ENCODE results near the gene PDZD8.
A peak's percentile ranks its signal among the peaks of the same experiment; 100 is the strongest.

PDZD8 gene

DNA sequence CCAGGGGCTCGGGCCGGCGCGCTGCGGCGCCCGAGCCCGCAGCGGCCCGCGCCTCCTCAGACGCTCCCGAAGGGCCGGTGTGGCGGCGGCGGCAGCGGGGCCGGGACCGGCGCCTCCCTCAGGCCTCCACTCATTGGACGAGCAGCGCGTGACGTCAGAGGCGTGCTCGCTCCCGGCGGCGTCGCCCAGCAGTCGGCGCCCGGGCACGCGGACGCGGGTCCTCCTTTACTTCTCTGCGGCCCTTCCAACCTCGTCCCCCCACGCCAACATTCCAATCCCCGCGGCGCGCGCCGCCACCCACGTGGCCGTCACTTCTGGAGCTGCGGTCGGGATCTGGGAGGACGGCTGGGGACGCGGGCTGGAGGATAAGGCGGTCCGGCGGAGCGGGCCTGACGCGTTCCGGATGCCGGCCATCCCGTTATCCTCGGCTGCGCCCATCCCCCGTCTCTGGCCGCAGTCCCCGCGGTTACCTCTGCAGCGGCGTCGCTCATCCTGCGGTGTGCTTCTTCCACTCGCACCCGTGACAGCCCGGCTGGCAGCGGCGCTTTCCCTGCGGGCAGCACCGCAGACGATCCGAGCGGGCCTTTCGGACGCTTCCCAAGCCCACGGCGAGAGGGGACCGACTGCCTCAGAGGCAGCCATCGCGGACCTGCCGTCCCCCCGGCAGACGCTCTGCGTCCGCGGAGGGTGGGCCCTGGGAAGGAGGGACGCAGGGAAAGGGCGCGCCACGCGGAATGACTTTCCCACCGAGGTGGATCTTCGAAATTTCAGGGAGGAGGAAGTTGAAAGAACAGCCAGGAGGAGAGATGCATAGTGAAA, at the start of gene PDZD8:
PDZD8 (minus strand) TSS at position 81 of the 819 bp plus-strand sequence. CDS start 213 bp downstream, outside the sequence.
- H3K4me2 ChIP-seq (ENCODE audit: low read length): peak within 1 kb of the TSS; percentile 98
- peaks cover 17% of the 10 kb centered on the region; the same call in 1 of the 2 replicates for H3K36me3 ChIP-seq (ENCODE audit: control insufficient read depth, low read length)
- H3K27ac ChIP-seq (ENCODE audit: low read depth, low read length): peak within 1 kb of the TSS; percentile 24; the same call in 1 of the 2 replicates
- H4K20me1 ChIP-seq (ENCODE audit: control insufficient read depth, insufficient read depth, low read depth, low read length): peaks cover 24% of the 10 kb centered on the region
- peaks cover 25% of the 10 kb centered on the region for H3K4me1 ChIP-seq (ENCODE audit: control insufficient read depth, low read length)
- peaks cover 46% of the 10 kb centered on the region for H3K79me2 ChIP-seq (ENCODE audit: control insufficient read depth, low read length)
- no peak for TF ChIP-seq EZH2phosphoT487 (IDR thresholded peaks at IDR 0.05; ENCODE audit: borderline replicate concordance, low read length)
- TF ChIP-seq, protein P1, sequence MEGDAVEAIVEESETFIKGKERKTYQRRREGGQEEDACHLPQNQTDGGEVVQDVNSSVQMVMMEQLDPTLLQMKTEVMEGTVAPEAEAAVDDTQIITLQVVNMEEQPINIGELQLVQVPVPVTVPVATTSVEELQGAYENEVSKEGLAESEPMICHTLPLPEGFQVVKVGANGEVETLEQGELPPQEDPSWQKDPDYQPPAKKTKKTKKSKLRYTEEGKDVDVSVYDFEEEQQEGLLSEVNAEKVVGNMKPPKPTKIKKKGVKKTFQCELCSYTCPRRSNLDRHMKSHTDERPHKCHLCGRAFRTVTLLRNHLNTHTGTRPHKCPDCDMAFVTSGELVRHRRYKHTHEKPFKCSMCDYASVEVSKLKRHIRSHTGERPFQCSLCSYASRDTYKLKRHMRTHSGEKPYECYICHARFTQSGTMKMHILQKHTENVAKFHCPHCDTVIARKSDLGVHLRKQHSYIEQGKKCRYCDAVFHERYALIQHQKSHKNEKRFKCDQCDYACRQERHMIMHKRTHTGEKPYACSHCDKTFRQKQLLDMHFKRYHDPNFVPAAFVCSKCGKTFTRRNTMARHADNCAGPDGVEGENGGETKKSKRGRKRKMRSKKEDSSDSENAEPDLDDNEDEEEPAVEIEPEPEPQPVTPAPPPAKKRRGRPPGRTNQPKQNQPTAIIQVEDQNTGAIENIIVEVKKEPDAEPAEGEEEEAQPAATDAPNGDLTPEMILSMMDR (IDR thresholded peaks at IDR 0.05; ENCODE audit: low read depth, low read length, poor library complexity, severe bottlenecking): no peak
- no peaks in the 10 kb centered on the region for H3K9me3 ChIP-seq (ENCODE audit: control insufficient read depth, insufficient read depth, low read length)
- peaks cover 26% of the 10 kb centered on the region for H3K27me3 ChIP-seq (ENCODE audit: control insufficient read depth, low read length)
- H3F3A ChIP-seq (ENCODE audit: control insufficient read depth, insufficient read depth): no peaks in the 10 kb centered on the region
- H3K4me3 ChIP-seq (ENCODE audit: low read length): peak within 1 kb of the TSS; percentile 97
- H3K9me2 ChIP-seq (replicated peaks; ENCODE audit: control insufficient read depth, low read length): no peaks in the 10 kb centered on the region

DNA sequence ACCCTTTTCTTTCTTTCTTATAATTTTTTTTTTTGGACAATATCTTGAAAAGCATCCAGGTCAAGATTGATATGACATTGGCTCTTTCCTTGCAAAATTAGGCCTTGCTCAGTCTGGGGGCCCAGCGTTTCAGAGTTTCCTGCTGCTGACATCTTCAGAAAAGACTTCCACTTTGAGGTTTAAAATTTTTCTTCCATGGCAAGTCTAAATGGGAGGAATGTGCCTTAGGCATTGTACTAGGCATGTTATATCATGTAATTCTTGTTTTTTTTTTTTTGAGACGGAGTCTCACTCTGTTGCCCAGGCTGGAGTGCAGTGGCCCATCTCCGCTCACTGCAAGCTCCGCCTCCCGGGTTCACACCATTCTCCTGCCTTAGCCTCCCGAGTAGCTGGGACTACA, 48.9 kb upstream of the PDZD8 start:
- Histone ChIP-seq H3K4me1 (ENCODE audit: control insufficient read depth, low read length) (no peaks in the 10 kb centered on the region), H3K36me3 (ENCODE audit: control insufficient read depth, low read length) (no peaks in the 10 kb centered on the region), H3K4me3 (ENCODE audit: low read length) (no peak overlapping the region), H3K27me3 (ENCODE audit: control insufficient read depth, low read length) (no peaks in the 10 kb centered on the region), H3K27ac (ENCODE audit: low read depth, low read length) (no peak overlapping the region), H4K20me1 (ENCODE audit: control insufficient read depth, insufficient read depth, low read depth, low read length) (no peaks in the 10 kb centered on the region), H3K4me2 (ENCODE audit: low read length) (no peak overlapping the region), H3K9me2 (replicated peaks; ENCODE audit: control insufficient read depth, low read length) (no peaks in the 10 kb centered on the region), H3K79me2 (ENCODE audit: control insufficient read depth, low read length) (no peaks in the 10 kb centered on the region), H3K9me3 (ENCODE audit: control insufficient read depth, insufficient read depth, low read length) (no peaks in the 10 kb centered on the region), H3F3A (ENCODE audit: control insufficient read depth, insufficient read depth) (no peaks in the 10 kb centered on the region)
- TF ChIP-seq, protein P1 (IDR thresholded peaks at IDR 0.05; ENCODE audit: low read depth, low read length, poor library complexity, severe bottlenecking): no peak
- TF ChIP-seq EZH2phosphoT487 (IDR thresholded peaks at IDR 0.05; ENCODE audit: borderline replicate concordance, low read length): no peak

DNA sequence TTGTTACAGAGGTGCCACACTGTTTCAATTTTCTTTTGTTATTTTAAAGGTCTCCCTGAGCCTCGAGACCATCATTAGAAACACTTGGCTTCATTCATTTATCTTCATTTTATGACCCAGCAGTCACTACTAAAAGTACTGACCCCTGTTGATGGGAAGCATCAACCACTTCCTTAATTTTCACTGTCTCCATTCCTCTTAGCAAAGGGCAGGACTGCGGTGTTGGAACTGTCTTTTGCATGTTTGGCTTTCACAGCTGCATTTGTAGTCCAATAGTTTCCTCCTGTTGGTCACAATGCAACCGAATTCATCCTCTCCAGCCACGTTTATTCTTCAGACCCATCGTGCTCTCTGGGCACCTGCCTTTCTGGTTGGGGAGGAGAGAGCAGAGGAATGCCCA, 46.7 kb upstream of the PDZD8 start:
- no peaks in the 10 kb centered on the region for H3K79me2 ChIP-seq (ENCODE audit: control insufficient read depth, low read length)
- H3K4me2 ChIP-seq (ENCODE audit: low read length): no peak overlapping the region
- no peaks in the 10 kb centered on the region for H3K9me3 ChIP-seq (ENCODE audit: control insufficient read depth, insufficient read depth, low read length)
- no peaks in the 10 kb centered on the region for H3K9me2 ChIP-seq (replicated peaks; ENCODE audit: control insufficient read depth, low read length)
- peaks cover 4% of the 10 kb centered on the region; the same call in 1 of the 2 replicates for H3K27me3 ChIP-seq (ENCODE audit: control insufficient read depth, low read length)
- no peaks in the 10 kb centered on the region for H3K36me3 ChIP-seq (ENCODE audit: control insufficient read depth, low read length)
- H3K27ac ChIP-seq (ENCODE audit: low read depth, low read length): no peak overlapping the region
- no peak for TF ChIP-seq EZH2phosphoT487 (IDR thresholded peaks at IDR 0.05; ENCODE audit: borderline replicate concordance, low read length)
- TF ChIP-seq, protein P1 (IDR thresholded peaks at IDR 0.05; ENCODE audit: low read depth, low read length, poor library complexity, severe bottlenecking): no peak
- no peak overlapping the region for H3K4me3 ChIP-seq (ENCODE audit: low read length)
- no peaks in the 10 kb centered on the region for H3K4me1 ChIP-seq (ENCODE audit: control insufficient read depth, low read length)
- H3F3A ChIP-seq (ENCODE audit: control insufficient read depth, insufficient read depth): no peaks in the 10 kb centered on the region
- H4K20me1 ChIP-seq (ENCODE audit: control insufficient read depth, insufficient read depth, low read depth, low read length): no peaks in the 10 kb centered on the region

Measured in DOHH2 (cell line).